Stimulated activated CD4-positive, alpha-beta T cell treated with anti-CD3 and anti-CD28 coated beads, Interleukin-1b, Interleukin-23, amount 100 ng/mL, for 4 hours (primary cell): ENCODE data around the gene OR2G6.
"Not testable (repeated sequence)": the region's sequence is repeated elsewhere in the genome, so short reads cannot be mapped to it uniquely, and the experiment has no call there.

Experiments used
- DNase-seq, 2 donors: peaks; one replicate each; pipeline ENCODE4 v3.0.0-alpha.2; 2020; ENCODE audit warnings: low read depth in 2 of 2

Gene OR2G6

DNA sequence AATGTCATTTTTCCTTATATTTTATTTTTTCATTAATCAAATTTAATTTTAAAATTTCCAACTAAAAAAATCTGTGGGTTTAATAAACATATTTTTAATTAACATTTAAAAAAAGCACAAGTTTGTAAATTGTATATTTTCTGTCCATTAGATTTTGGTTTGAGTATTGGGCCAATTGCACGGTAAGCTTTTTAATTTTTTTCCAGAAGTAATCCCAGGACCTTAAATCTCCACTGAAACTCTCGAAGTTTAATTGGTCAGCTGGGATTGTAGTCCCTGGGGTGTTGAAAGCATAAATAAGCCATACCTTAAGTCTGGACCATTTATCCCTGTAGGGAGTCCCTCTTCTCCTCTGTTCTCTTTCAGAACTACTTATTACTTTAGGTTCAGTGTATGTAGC is at the start of gene OR2G6:
Gene OR2G6, plus strand, starts transcription at position 301 of the 400 bp plus-strand sequence. CDS start 13,574 bp downstream, outside the sequence.
- DNase-seq: not testable (repeated sequence)

DNA sequence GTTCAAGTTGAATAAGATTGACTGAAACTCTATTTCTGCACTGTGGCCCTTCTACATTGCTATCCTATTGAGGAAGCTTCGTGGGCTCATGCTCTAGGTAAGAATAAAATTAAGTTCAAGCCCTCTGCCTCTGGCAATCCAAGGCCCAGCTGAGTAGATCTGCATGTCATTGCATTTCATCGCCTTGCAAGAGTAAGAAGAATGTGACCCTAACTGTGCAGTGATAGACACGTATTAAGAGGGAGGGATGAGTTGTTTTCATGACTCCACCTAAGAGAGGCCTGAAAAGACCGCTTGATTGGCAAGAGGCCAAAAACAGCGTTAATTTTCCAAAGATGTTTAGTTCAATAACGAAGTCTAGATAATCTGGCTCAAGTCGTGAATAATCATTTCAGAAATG is 48.8 kb upstream of the OR2G6 start:
- not testable (repeated sequence) for DNase-seq

- DNase-seq: no peak
These were observed 36.7 kb upstream of the OR2G6 start for GRCh38 chr1:248471154-248471553.

DNA sequence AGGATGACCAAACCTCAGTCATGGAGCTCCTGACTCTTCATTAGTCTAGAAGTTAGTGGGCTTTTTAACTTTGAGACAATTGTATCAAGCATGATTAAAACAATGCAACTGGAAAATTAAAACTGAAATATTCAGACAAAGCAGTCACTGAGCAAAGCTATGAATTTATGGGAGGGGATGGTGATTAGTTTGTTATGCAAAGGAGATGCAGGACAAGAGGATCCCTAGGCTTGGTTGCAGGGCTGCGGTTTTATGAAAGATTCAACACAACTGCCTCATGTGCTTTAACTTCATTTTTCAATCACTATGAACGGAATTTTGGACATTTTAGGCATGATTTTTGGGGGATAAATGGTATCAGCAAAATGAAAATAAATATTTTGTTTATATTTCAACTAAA is 35.8 kb upstream of the OR2G6 start:
- not testable (repeated sequence) for DNase-seq

- not testable (repeated sequence) for DNase-seq
These were observed 34.8 kb upstream of the OR2G6 start, which contains the start of gene OR2T3 for GRCh38 chr1:248473051-248473450. Gene OR2T3 (plus strand): TSS chr1:248473351. CDS start chr1:248473351, 0 bp downstream.

DNA sequence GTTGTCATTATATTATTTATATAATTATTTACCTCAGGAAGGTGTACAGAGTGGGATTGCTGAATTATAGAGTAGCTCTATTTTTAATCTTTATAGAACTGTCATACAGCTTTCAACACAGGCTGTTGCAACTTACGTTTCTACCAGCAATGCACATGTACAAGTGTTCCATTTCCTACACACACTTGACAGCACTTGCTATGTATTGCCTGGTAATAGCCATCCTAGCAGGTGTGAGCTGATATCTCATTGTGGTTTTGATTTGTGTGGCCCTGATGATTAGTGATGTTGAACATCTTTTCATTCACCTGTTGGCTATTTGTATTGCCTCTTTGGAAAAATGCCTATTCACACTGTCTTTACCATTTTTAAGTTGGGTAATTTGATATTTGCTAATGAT is 32.2 kb upstream of the OR2G6 start:
- DNase-seq: not testable (repeated sequence)

GRCh38 chr1:248481686-248482579 is 25.9 kb upstream of the OR2G6 start:
- not testable (repeated sequence) for DNase-seq

GRCh38 chr1:248488289-248488688 is 19.6 kb upstream of the OR2G6 start, which contains the start of gene OR2T5:
Gene OR2T5 (plus strand): TSS chr1:248488589. CDS start chr1:248488589, 0 bp downstream.
- DNase-seq: not testable (repeated sequence)

- not testable (repeated sequence) for DNase-seq
These were observed 11.2 kb upstream of the OR2G6 start for GRCh38 chr1:248496661-248497060.

DNA sequence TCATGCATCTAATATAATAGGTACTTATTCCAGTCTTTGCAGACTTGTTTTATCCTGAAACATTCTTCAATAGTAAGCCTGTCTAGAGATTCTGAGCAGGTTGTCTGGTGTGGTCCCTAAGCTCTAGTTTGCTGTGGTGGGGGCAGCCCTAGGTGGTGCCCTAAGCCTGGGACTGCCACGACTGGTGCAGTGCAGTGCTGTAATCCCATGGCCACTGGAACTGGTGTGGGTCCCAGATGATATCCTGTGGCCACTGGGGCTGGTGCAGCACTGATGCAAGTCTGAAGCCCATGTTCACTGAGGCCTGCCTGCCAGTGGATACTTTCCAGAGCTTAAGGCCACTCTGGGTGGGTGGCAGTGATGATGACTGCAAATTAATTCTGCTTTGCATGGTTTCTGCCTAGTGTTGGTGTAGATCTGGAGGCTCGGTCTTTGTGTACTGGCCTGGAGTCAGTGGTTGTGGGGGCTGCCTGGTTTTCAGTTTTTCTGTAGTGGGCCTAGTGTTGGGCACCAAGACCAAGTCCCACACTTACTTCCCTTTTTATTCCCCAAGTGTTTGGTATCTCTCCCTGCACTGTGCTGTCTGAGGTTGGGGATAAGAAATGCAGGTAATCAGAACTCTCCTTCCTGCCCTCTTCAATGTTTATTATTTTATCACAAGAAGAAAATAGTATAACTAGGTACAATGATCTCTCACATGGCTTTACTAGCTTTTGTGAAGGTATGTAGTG is 7.4 kb upstream of the OR2G6 start:
- DNase-seq: not testable (repeated sequence)

- DNase-seq: not testable (repeated sequence)
These were observed 2.3 kb downstream of the OR2G6 start for GRCh38 chr1:248510217-248510616.

DNA sequence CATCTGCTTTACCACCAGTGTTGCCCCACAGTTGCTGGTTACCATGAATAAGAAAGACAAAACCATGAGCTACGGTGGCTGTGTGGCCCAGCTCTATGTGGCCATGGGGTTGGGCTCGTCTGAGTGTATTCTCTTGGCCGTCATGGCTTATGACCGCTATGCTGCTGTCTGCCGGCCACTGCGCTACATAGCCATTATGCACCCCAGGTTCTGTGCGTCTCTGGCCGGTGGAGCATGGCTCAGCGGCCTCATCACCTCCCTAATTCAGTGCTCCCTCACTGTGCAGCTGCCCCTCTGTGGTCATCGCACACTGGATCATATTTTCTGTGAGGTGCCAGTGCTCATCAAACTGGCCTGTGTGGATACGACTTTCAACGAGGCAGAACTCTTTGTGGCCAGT is 14.0 kb downstream of the OR2G6 start:
- DNase-seq: no peak

- not testable (repeated sequence) for DNase-seq
These were observed 29.6 kb downstream of the OR2G6 start for GRCh38 chr1:248537449-248537848.

DNA sequence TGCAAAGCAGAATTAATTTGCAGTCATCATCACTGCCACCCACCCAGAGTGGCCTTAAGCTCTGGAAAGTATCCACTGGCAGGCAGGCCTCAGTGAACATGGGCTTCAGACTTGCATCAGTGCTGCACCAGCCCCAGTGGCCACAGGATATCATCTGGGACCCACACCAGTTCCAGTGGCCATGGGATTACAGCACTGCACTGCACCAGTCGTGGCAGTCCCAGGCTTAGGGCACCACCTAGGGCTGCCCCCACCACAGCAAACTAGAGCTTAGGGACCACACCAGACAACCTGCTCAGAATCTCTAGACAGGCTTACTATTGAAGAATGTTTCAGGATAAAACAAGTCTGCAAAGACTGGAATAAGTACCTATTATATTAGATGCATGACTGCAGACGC is 39.5 kb downstream of the OR2G6 start:
- not testable (repeated sequence) for DNase-seq

DNA sequence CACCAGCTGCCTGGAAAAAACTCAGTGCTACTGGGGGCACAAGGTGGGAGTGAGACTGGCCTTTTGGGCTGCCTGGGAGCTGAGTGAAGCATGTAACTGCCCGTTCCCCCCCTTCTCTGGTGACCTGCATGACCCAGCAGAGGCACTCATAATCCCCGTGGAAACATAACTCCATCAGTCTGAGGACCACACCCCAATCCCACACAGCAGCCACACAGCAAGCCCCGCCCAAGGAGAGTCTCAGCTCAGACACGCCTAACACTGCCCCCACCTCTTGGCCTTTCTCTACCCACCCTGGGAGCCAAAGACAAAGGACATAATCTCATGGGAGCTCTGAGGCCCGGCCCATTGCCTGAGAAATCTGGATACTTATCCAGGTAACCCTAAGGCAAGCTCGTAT is 43.2 kb downstream of the OR2G6 start:
- DNase-seq: not testable (repeated sequence)

DNA sequence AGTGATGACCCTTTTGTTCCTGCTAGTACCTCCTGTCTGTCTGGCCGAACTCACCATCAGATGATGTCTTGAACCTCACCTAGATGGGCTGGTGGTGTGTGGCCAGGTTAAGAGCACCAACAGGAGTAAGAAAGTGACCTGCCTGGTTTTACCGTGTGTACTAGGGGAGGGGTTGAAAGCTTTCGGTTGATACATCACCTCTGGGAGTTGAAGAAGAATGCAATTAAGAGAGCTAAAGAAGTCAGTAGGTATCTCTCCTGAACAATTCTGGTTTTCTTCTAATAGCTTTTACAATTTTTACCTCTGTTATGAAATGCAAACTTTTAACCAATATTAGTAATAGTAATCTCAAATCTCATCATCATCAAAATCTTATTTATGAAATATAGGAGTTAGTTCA is 54.8 kb downstream of the OR2G6 start, which contains the start of gene OR2T29:
Gene OR2T29, minus strand, starts transcription at position 101 of the 400 bp plus-strand sequence. CDS start 3,281 bp downstream, outside the sequence.
- DNase-seq: not testable (repeated sequence)

GRCh38 chr1:248565530-248566373 is 57.9 kb downstream of the OR2G6 start:
- not testable (repeated sequence) for DNase-seq

- DNase-seq: not testable (repeated sequence)
These were observed 61.2 kb downstream of the OR2G6 start for GRCh38 chr1:248569049-248569448.

GRCh38 chr1:248570811-248571210 is 62.9 kb downstream of the OR2G6 start:
- not testable (repeated sequence) for DNase-seq

DNA sequence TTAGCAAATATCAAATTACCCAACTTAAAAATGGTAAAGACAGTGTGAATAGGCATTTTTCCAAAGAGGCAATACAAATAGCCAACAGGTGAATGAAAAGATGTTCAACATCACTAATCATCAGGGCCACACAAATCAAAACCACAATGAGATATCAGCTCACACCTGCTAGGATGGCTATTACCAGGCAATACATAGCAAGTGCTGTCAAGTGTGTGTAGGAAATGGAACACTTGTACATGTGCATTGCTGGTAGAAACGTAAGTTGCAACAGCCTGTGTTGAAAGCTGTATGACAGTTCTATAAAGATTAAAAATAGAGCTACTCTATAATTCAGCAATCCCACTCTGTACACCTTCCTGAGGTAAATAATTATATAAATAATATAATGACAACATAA is 64.2 kb downstream of the OR2G6 start:
- not testable (repeated sequence) for DNase-seq

GRCh38 chr1:248573856-248574255 is 66.0 kb downstream of the OR2G6 start:
- not testable (repeated sequence) for DNase-seq
